Forelimb muscle (tissue), 1 donor: ENCODE data around the gene EPHB4. TPM values are rescaled to one million over a fixed set of nuclear protein-coding genes. Genes with fewer than 3 reads are reported as not detected.
A peak's percentile ranks its signal among the peaks of the same experiment; 100 is the strongest.
"Not testable (repeated sequence)": the region's sequence is repeated elsewhere in the genome, so short reads cannot be mapped to it uniquely, and the experiment has no call there.

Experiments
- DNase-seq: peaks from one replicate; pipeline ENCODE4 v3.0.0-alpha.2; 2013; ENCODE audit warnings: low read depth
- polyA plus RNA-seq: library from polyadenylated mRNA; unstranded; fragments of 120-200 nt; gene quantifications from one replicate; pipeline ENCODE4 v1.2.1, GENCODE V29; 2013; ENCODE audit not compliant: insufficient read length

The EPHB4 gene
- polyA plus RNA-seq, 1 donor: 38.8 TPM

DNA sequence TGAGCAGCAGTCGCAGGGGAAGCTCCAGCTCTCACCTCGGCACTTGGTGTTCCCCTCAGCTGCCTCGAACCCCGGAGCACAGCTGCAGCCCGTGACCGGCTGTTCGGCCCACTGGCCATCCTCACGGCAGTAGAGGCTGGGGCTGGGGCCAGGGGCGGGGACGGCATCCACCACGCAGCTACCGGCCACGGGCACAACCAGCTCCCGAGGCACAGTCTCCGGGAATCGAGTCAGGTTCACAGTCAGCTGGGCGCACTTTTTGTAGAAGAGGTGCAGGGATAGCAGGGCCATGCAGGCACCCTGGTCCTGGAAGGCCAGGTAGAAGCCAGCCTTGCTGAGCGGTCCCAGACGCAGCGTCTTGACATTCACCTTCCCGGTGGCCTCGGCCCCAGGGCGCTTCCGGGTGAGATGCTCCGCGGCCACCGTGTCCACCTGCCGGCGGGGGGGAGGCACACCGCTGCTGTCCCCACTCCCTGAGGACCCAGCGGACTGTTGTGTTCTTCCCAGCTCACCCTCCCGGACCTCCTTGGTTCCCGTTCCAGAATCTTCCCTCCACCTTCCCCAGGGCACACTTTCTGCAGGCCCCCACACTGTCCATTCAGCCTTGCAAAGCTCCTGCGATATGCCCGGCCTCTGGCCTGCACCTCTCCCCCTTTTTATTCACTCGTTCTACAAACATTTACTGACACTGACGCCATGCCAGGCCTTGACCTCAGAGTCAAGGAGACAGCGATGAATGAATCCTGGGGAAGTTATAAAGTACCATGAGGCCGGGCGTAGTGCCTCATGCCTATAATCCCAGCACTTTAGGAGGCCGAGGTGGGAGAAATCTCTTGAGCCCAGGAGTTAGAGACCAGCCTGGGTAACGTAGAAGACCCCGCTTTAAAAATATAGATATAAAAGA, 4.8 kb downstream of the EPHB4 start:
- no peak for DNase-seq

DNA sequence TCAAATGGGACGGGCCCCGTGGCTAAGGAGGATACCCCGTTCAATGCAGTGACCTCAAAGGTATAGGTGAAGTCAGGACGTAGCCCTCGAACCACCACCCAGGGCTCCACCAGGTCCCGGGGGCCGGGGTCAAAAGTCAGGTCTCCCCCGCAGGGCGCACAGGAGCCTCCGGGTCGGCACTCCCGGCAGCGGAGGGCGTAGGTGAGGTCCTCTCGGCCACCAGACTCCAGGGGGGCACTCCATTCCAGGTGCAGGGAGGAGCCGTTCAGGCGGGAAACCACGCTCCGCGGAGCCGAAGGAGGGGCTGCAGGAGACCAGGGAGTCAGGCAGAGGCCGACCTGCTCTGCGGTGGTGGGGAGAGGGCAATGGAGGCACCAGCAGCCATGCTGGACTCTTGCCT, 7.7 kb downstream of the EPHB4 start:
- DNase-seq: no peak

DNA sequence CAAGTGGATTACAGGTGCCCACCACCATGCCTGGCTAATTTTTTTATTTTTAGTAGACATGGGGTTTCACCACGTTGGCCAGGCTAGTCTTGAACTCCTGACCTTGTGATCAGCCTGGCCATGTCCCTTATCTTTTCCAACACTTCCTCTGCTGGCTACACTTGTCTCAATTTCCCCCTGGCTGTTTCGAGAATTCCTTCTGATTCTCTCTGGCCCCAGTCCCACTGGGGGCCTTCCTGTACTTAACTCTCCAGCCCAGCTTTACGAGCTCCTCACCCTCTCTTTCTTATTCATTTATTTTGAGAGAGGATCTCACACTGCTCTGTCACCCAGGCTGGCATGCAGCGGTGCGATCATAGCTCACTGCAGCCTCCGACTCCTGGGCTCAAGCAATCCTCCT, 8.5 kb downstream of the EPHB4 start:
- no peak for DNase-seq

DNA sequence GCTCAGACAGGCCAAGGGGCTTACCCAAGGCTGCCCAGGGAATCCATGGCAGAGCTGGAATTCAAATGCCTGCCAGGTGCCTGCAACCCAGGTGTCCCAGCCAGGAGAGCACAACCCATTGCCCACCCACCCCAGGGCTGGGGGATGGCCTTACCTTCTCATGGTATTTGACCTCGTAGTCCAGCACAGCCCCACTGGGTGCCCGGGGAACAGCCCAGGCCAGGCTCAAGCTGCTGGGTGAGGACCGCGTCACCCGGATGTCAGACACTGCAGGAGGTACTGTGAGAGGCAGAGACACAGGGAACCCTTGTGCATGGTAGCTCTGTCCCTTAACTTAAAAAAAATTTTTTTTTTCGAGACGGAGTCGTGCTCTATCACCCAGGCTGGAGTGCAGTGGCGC, 9.0 kb downstream of the EPHB4 start:
- DNase-seq: no peak

DNA sequence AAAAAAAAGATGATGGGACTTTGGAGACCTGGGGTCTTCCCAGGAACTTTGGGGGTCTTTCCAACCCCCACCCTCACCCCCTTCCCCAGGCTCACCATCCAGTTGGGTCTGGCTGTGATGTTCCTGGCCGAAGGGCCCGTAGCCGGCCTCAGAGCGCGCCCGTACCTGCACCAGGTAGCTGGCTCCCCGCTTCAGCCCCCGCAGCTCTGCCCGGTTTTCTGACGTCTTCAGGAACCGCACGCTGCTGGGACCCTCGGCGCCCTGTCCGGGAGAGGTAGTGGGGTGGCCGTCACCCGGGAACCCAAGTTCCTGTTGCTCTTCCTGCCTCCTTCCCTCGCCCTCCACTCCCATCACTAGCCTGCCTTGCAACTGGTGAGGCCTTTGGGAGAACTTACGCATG, 10.2 kb downstream of the EPHB4 start:
- DNase-seq: no peak

DNA sequence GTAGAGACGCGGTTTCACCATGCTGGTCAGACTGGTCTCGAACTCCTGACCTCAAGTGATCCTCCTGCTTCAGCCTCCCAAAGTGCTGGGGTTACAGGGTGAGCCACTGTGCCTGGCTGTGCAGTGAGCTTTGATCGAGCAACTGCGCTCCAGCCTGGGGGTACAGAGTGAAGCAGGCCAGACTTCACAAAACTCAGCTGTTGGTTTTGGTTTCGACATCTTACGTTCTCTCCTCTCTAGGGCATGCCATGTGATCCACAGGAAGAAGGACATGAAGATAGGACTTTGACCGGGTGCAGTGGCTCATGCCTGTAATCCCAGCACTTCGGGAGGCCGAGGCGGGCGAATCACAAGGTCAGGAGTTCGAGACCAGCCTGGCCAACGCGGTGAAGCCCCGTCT, 10.8 kb downstream of the EPHB4 start:
- DNase-seq: not testable (repeated sequence)

DNA sequence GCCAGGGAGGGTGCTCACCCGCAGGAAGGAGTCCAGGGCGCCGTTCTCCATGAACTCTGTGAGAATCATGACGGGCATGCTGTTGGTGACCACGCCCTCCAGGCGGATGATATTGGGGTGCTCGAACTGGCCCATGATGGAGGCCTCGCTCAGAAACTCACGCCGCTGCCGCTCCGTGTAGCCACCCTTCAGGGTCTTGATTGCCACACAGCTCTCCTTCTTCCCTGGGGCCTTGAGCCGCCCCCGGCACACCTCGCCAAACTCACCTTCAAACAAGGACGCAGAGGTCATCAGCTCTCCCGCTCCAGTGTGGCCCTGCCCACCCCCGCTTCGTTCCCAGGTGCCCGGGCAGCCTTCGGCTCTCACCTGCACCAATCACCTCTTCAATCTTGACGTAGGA, 14.6 kb downstream of the EPHB4 start:
- no peak for DNase-seq

DNA sequence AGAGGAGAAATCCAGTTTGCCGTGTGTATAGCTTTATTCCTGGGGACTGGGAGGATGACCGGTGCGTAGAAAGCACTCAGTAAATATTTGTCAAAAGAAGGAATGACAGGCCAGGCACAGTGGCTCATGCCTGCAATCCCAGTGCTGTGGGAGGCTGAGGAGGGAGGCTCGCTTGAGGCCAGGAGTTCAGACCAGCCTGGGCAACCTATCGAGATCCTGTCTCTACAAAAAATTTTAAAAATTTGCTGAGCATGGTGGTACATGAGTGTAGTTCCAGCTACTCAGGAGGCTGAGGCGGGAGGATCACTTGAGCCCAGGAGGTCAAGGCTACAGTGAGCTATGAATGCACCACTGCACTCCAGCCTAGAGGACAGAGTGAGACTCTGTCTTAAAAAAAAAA, 15.8 kb downstream of the EPHB4 start:
- no peak for DNase-seq

DNA sequence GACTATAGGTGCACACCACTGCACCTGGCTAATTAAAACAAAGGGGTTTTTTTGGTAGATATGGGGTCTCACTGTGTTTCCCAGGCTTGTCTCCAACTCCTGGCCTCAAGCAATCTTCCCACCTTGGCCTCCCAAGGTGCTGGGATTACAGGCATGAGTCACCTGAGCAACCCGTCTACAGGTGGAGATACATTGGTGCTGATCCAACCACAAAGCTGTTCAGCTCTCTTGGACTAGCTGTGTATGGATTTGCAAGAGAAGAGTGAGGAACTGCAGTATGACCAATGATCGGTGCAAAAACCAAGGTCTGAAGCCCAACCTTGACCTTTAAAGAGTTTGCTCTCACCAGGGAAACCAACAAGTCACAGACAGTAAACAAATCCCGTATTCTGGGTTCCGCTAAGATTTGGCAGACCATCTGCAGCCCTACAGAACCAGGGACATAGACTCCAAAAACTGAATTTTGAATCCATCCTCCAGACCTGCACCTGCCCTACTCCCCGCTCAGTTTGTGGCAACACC, 18.9 kb downstream of the EPHB4 start:
- no peak for DNase-seq

DNA sequence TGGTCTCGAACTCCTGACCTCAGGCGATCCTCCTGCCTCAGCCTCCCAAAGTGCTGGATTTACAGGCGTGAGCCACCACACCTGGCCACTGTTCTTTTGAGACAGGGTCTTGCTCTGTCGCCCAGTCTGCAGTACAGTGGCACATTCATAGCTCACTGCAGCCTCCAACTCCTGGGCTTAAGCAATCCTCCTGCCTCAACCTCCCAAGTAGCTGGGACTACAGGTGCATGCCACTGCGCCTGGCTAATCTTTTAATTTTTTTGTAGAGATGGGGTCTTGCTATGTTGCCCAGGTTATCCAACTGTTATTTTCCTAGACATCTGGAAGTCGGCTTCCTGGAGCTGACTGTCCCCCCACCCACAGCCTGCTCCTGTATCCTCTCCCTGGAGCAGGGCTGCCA, 20.4 kb downstream of the EPHB4 start:
- not testable (repeated sequence) for DNase-seq

DNA sequence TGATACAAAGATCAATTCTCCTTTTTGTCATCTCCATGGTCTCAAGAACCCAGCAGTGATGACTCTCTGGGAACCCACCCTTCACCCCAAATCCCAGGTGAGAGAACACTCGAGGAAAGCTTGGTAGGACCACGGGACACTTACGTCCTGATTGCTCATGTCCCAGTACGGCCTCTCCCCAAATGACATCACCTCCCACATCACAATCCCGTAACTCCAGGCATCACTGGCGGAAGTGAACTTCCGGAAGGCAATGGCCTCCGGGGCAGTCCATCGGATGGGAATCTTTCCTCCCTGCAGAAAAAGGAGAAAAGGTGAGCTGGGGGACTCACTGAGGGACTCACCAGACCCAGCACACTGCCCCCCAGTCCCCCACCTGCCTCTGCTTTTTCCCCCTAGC, 21.0 kb downstream of the EPHB4 start:
- DNase-seq: no peak

DNA sequence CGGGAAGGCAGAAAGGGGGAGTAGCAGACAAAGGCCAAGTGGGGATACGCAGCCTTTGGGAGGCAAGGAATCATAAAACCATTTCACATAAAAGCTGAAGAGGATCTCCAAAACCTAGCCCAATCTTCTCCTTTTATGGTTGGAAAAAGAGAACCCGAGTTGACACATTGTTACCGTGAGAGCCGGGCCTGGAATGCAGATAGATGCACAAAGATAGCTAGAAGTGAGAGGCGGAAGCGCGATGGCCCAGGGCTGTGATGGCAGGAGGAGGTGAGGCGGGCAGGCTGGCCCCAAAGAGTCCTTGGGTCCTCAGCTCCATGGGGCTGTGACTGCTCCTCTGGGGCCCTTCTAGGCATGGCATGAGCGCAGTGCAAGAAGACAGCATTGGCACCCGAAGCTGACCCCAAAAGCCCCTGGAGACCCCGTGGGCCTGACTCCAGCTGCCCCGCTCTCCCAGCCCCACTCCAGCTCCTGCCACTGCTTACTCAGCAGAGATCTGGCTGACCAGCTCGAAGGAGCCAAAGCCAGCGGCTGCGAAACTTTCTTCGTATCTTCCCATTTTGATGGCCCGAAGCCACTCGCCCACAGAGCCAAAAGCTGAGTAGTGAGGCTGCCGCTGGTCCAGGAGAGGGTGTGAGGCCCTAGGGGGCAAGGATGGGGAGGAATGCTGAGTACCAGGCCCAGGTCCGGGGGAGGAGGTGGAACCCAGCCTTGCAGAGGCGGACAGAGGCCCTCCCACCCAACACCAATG, 22.5 kb downstream of the EPHB4 start:
- DNase-seq: no peak

DNA sequence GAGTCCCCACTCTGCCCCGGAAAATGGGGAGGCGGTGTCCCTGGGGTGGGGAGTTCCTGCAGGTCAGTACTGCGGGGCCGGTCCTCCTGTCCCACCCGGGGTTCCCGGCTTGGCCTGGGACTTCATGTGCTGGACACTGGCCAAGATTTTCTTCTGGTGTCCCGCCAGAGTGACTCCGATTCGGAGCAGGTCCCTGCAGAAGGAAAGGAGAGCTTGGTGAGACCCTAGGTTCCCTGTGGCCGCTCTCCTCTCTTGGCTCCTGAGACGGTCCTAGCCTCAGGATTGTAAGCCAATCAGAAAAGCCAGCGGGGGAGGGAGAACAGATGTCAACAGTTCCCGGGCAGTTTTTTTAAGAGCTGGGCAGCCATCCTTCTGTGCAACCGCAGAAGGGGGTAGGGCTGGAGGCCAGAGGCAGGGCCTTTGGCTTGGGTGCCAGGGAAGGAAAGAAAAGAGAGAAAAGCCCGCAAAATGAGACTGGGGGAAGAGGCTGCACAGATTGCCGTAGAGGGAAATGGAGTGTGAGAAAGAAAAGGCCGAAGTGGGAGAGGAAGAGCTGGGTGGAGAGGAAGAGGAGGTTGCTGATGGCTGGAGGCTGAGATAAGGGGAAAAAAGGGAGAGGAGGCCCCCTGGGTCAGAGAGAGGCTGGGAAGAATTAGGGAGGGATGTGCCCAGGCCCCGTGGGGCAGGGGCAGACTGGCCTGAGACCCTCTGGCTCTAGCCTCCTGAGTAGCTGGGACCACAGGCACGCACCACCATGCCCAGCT, 23.7 kb downstream of the EPHB4 start:
- DNase-seq: peak; percentile 67

DNA sequence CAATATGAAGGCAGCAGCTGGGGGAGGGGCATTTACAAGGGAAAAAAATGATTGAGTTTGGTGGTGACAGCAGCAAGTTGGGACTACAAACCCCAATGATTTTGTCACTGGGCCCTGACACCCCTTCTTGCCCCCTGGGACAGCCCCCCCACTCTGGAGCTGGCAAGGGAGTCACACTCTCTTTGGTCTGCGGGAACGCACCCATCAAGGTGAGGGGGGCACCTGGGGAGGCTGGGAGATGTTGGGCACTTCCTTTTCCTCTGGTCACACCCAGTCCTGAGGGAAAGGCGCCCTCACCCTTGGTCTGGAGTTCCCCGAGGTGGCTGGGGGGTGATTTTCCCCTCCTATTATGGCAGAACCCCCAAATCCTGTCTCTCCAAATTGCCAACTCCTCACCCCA, 24.4 kb downstream of the EPHB4 start:
- no peak for DNase-seq

DNA sequence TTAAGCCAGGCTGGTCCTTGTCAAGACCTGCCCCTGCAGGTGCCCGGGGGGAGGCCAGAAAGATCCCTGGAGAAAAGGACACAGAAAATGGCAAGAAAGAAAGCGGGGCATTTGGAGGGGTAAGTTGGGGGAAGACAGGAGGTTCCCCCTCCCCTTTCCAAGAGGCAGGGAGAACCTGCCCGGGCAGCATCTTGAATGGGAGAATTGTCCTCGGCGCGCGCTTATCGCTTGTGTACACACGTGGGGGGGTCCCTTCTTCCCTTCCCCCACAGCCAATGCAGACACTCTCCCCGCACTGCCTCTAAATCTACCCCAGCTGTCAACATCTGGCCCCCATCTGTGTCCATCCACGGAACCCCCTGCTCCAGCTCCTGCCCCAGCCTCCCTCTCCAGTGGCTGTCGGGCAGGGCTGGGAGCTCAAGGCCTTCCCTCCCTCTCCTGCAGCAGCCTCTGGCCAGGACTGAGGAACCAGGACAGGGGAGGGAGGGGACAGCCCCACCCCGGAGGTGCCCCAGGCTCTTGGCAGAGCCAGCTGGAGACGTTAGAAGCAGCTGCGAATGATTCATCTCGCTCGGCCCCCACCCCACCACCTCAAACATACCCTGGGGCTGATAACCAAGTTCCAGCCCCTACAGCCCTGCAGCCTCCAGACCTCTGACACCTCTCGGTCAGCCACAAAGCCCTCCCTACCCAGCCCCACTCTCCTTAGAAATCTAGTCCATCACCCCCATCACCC, 25.3 kb downstream of the EPHB4 start:
- DNase-seq: no peak

DNA sequence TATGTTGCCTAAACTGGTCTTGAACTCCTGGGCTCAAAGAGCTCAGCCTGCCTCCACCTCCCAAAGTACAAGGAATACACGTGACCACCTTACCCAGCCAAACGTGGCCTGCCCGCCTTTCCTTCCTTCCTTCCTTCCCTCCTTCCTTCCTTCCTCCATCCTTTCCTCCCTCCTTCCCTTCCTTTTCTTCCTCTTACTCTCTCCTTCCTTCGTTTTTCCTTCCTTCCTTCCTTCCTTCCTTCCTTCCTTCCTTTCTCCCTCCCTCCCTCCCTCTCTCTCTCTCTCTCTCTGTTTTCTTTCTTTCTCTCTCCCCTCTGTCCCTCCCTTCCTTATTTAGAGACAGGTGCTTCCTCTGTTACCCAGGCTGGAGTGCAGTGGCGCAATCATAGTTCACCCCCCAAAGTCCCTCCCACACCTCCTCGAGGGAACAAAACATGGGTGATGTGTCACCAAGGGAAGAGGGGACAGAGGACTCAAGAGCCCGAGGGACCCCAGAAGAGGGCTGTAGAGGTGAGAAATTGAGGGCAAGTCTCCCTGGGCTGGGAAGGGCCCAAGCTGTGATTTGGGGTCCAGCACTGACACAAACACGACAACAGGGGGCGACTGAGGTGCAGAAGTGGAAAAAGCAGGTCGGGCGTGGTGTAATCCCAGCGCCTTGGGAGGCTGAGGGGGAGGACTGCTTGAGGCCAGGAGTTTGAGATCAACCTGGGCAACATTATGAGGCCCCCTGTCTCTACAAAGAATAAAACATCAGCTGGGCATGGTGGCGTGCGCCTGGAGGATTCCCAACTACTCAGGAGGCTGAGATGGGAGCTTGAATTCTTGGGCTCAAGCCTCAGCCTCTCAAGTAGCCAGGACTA, 28.1 kb downstream of the EPHB4 start:
- no peak for DNase-seq

DNA sequence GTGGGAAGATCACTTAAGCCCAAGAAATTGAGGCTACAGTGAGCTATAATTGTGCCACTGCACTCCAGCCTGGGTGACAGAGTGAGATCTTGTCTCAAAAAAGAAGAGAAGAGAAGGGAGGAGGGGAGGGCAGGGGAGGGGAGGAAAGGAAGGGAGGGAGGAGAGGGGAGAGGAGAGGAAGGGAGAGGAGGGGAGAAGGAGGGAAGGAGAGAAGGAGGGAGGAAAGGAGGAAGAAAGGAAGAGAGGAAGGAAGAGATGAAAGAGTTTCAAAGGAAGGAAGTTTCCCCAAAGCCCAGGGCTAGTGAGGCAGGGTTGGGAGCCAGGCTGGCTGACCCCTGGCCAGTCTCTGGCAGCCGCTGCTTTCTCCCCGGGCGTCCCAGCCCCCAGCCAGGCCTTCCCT, 32.6 kb downstream of the EPHB4 start:
- DNase-seq: no peak

DNA sequence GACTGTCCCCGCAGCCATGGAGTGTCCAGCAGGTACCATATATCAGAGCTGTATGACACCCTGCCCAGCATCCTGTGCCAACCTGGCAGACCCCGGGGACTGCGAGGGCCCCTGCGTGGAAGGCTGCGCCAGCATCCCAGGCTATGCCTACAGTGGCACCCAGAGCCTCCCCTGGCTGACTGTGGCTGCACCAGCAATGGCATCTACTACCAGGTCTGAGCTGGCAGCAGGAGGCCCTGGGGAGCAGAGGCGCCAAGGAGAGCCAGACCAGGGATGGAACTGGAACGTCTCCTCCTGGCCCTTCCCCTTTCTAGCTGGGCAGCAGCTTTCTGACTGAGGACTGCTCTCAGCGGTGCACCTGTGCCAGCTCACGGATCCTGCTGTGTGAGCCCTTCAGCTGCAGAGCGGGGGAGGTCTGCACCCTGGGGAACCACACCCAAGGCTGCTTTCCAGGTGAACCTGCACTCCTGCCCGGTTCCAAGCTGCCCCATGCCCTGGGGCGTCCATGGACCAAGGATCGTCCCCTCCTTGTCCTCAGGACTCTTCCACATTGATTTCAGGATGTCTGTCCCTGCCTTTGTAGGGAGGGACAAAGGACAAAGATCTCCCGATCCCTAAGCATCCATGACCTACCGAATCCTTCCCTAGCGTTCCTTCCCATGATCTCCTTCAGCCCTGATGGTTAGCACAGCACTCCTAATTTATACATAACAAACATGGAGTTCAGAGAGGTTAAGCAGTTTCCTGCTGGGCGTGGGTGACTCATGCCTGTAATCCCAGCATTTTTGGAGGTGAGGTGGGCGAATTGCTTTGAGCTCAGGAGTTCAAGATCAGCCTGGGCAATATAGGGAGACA, 33.3 kb downstream of the EPHB4 start:
- no peak for DNase-seq

DNA sequence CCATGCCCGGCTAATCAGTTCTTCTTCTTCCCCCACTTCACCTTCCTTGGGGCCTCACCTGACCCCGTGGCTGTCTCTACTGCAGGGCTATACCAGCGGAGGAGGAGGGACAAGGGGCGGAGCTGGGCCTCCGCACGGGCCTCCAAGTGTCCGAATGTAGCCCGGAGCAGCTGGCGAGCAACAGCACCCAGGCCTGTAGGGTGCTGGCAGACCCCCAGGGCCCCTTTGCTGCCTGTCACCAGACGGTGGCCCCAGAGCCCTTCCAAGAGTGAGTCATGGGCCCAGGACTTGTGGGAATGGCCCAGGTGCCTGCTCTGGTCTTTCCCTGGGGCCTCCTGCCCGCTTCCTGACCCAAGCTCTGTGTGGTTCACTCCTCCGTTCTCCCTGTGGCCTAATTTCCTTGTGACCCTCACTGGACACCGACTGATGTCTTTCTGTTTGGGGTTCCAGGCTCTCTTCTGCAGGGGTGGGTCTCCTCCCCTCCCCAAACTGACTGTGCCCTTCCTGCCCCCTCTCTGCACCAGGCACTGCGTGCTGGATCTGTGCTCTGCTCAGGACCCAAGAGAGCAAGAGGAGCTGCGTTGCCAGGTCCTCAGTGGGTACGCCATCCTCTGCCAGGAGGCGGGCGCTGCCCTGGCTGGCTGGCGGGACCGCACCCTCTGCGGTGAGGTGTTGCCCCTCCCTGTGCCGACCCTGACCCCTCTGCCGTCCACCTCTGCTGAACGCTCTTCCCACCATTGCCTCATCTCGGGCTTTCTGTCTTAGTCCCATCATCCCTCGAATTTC, 35.2 kb downstream of the EPHB4 start:
- DNase-seq: no peak
